ENCODE data around the gene PEA15. TPM values are rescaled to one million over a fixed set of nuclear protein-coding genes. Genes with fewer than 3 reads are reported as not detected.

The PEA15 gene
- total and polyA plus RNA-seq, 10 of the 15 experiments (the other 5 are each of a cell fraction or from before 2014, with no cell fraction given): 15.1 to 269 (median 65.6) TPM

GRCh38 chr1:160207118-160207650, 2.0 kb downstream of the PEA15 start:
- SMC1A ChIA-PET (ENCODE audit: uncharacterized antibody, unreplicated experiment): interaction anchor here (1.3 to 11.5 kb wide), 7 partner anchors 9 to 84 kb away, joined by 3 to 95 read pairs (median 6); no protein-coding TSS in a partner anchor
- Histone ChIP-seq H3K4me1 (ENCODE audit: control insufficient read depth, insufficient read depth, low read length) (peaks cover 26% of the 10 kb centered on the region), H3K79me2 (ENCODE audit: control insufficient read depth, insufficient read depth, low read length) (peaks cover 35% of the 10 kb centered on the region), H3K36me3 (ENCODE audit: control insufficient read depth in 2 of 2, insufficient read depth in 2 of 2, low read length in 1 of 2) (peaks cover 9 to 11% of the 10 kb centered on the region in 2 experiments; a peak in 3 of 4 replicates), H3K4me3 (peak overlapping the region; percentile 99), H4K20me1 (ENCODE audit: control insufficient read depth, insufficient read depth) (no peaks in the 10 kb centered on the region), H3K27ac (ENCODE audit: control insufficient read depth, insufficient read depth) (peak overlapping the region; percentile 17; the same call in 1 of the 2 replicates), H3K9me3 (replicated peaks; ENCODE audit: control insufficient read depth, insufficient read depth, low read length) (no peaks in the 10 kb centered on the region), H3K4me2 (ENCODE audit: control insufficient read depth, insufficient read depth) (peak overlapping the region; percentile 82), H3K27me3 (replicated peaks in 1 of 2; ENCODE audit: control insufficient read depth in 2 of 2, insufficient read depth in 2 of 2, low read length in 1 of 2) (no peaks in the 10 kb centered on the region), H2AFZ (ENCODE audit: control insufficient read depth, low read depth, low read length) (no peak overlapping the region), H3K9ac (ENCODE audit: control insufficient read depth, insufficient read depth, low read length) (peak overlapping the region; percentile 7; the same call in 1 of the 2 replicates)
- RAD21 ChIA-PET (ENCODE audit: unreplicated experiment): interaction anchor here (1.0 to 3.2 kb wide), 4 partner anchors 9 to 84 kb away, joined by 3 to 16 read pairs (median 6); no protein-coding TSS in a partner anchor
- BruUV-seq (replicated peaks): no TSS peak
- no peak for FAIRE-seq
- intact Hi-C loops (cut with micrococcal nuclease; ENCODE audit: unreplicated experiment): no loop called here
- CTCF ChIA-PET: interaction anchor here (0.6 to 7.7 kb wide), 10 partner anchors 13 to 735 kb away, joined by 3 to 46 read pairs (median 5); partner anchors contain the start of gene DCAF8
- in situ Hi-C loops (cut with MboI): no loop called here
- WGBS (ENCODE audit: insufficient coverage, insufficient replicate concordance, low lambda C conversion rate, missing lambda C conversion rate): 85% methylated on average over 4 of the region's 4 CpGs
- ATAC-seq: no peak
- no peak for DNase-seq (ENCODE audit: low read depth, low spot score)
- POLR2A ChIA-PET: interaction anchor here (1.0 to 1.8 kb wide), 4 partner anchors 51 to 131 kb away, joined by 3 to 5 read pairs (median 3); partner anchors contain the start of gene PEX19
- TF ChIP-seq EGR1 (IDR thresholded peaks at IDR 0.05; ENCODE audit: borderline replicate concordance in 1 of 2, low read depth in 2 of 2, low read length in 2 of 2): no peak
- TF ChIP-seq ZNF24 (IDR thresholded peaks at IDR 0.05): no peak
- no peak for TF ChIP-seq BCLAF1 (IDR thresholded peaks at IDR 0.05)
- no peak for TF ChIP-seq ESRRA (IDR thresholded peaks at IDR 0.05; ENCODE audit: low read length)
- TF ChIP-seq SRF (IDR thresholded peaks at IDR 0.05; ENCODE audit: low read depth in 2 of 2, low read length in 2 of 2): no peak
- no peak for TF ChIP-seq NFYA (IDR thresholded peaks at IDR 0.05; ENCODE audit: borderline replicate concordance, low read depth, low read length)
- TF ChIP-seq BACH1 (IDR thresholded peaks at IDR 0.05; ENCODE audit: borderline replicate concordance): no peak
- no peak for TF ChIP-seq IKZF1 (conservative IDR thresholded peaks at IDR 0.05)
- no peak for TF ChIP-seq PRDM15 (CRISPR knock-in tag; IDR thresholded peaks at IDR 0.05)
- TF ChIP-seq REST (IDR thresholded peaks at IDR 0.05; ENCODE audit: low read depth, low read length): no peak
- TF ChIP-seq SIN3A (IDR thresholded peaks at IDR 0.05; ENCODE audit: low read depth, low read length): no peak

Measured in GM12878 (cell line).